SU-DHL-6 (cell line): Measurements from ENCODE around the gene MSS51.

ENCODE experiments used
- H2AFZ ChIP-seq: fragments of 200-600 bp; sonication (generic); 2 replicates; pipeline ENCODE4 v1.6.1; 2014; ENCODE audit warnings: low read depth, mild to moderate bottlenecking, moderate library complexity, mixed read lengths, antibody characterized with exemption, low read length; ENCODE audit not compliant: severe bottlenecking
- H3F3A ChIP-seq: fragments of 200-600 bp; shearing (Covaris generic); 2 replicates; pipeline ENCODE4 v1.6.0; 2016; ENCODE audit warnings: antibody characterized with exemption, mild to moderate bottlenecking; ENCODE audit not compliant: insufficient read depth
- H3K27ac ChIP-seq: fragments of 200-600 bp; sonication (generic); 2 replicates; pipeline ENCODE4 v1.5.1; 2016; ENCODE audit warnings: low read depth, mild to moderate bottlenecking, low read length, moderate library complexity, mixed read lengths
- H3K27me3 ChIP-seq: fragments of 200-600 bp; sonication (generic), shearing (Covaris generic); 2 replicates; pipeline ENCODE4 v1.6.0; 2014; ENCODE audit warnings: mild to moderate bottlenecking, low read length
- H3K36me3 ChIP-seq: fragments of 200-600 bp; sonication (generic); 2 replicates; pipeline ENCODE4 v1.6.1; 2014; ENCODE audit warnings: mild to moderate bottlenecking, low read length, mixed read lengths
- H3K4me2 ChIP-seq: fragments of 300-600, 200-600 bp; shearing (Covaris generic), sonication (generic); 2 replicates; pipeline ENCODE4 v1.6.0; 2014; ENCODE audit warnings: low read length, low read depth, mild to moderate bottlenecking; ENCODE audit not compliant: poor library complexity, severe bottlenecking
- H3K4me3 ChIP-seq: fragments of 200-600 bp; sonication (generic); 2 replicates; pipeline ENCODE4 v1.5.1; 2014; ENCODE audit warnings: antibody characterized with exemption, low read length, mild to moderate bottlenecking, mixed read lengths; ENCODE audit not compliant: insufficient read depth, poor library complexity, severe bottlenecking
- H3K79me2 ChIP-seq: fragments of 200-600 bp; sonication (generic); 2 replicates; pipeline ENCODE4 v1.6.1; 2014; ENCODE audit warnings: mild to moderate bottlenecking, low read length, moderate library complexity; ENCODE audit not compliant: insufficient read depth
- H3K9ac ChIP-seq: fragments of 200-600 bp; sonication (generic); 2 replicates; pipeline ENCODE4 v1.7.0; 2014; ENCODE audit warnings: mild to moderate bottlenecking, low read length
- H3K9me2 ChIP-seq: fragments of 200-600 bp; sonication (generic); replicated peaks from 2 replicates; pipeline ENCODE4 v1.6.1; 2014; ENCODE audit warnings: low read length; ENCODE audit not compliant: insufficient read depth
- H3K9me3 ChIP-seq: fragments of 200-600 bp; sonication (generic); 2 replicates; pipeline ENCODE4 v1.6.1; 2014; ENCODE audit warnings: low read length, mixed read lengths; ENCODE audit not compliant: insufficient read depth
- H4K20me1 ChIP-seq: fragments of 200-600 bp; sonication (generic); 2 replicates; pipeline ENCODE4 v1.6.1; 2014; ENCODE audit warnings: low read depth, mild to moderate bottlenecking, antibody characterized with exemption, low read length, moderate library complexity, mixed read lengths
- CTCF ChIP-seq: fragments of 200-600 bp; sonication (generic); IDR thresholded peaks from one replicate; pipeline ENCODE4 v1.5.1; 2017; ENCODE audit warnings: antibody characterized with exemption, mild to moderate bottlenecking, low read length, moderate library complexity; ENCODE audit not compliant: insufficient read depth, poor library complexity, severe bottlenecking
- EZH2phosphoT487 ChIP-seq: fragments of 200-600 bp; sonication (generic), shearing (Covaris generic); conservative IDR thresholded peaks from 2 replicates; pipeline ENCODE4 v1.6.1; 2018; ENCODE audit warnings: mild to moderate bottlenecking, antibody characterized with exemption, low read length, moderate library complexity, mixed read lengths

Gene MSS51

GRCh38 chr10:73456187-73456890 lies 23.0 kb upstream of the MSS51 start:
- Histone ChIP-seq H3K27ac (no peak overlapping the region), H3K27me3 (no peaks in the 10 kb centered on the region), H3F3A (0 out of 2 replicates have a peak, but pooled peaks cover 9% of the 10 kb centered on the region)

DNA sequence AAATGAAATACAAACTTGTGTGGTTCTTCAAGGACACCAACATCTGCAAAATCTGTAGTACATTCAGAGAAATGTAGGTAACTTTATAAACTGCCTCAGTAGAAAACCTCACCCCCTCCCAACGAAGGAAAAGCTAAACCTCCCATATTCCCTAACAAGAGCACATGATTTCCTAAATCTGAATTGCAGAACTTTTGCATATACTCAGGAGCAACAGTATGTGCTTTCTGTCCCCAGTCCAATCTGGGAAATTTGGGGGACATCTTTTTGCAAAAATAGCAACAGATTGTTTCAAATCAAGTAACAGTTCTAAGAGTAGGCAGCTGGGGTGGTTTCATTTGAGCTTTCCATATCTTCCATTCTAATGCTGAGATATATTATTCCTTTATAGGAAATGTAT lies 15.8 kb upstream of the MSS51 start:
- H3K27me3 ChIP-seq: no peaks in the 10 kb centered on the region
- H3K79me2 ChIP-seq: no peaks in the 10 kb centered on the region
- no peaks in the 10 kb centered on the region for H3K9me2 ChIP-seq
- TF ChIP-seq CTCF (no peak), EZH2phosphoT487 (no peak)
- H3K4me3 ChIP-seq: no peak overlapping the region
- H3K9me3 ChIP-seq: no peaks in the 10 kb centered on the region
- 0 out of 2 replicates have a peak, but pooled peaks cover 8% of the 10 kb centered on the region for H3F3A ChIP-seq
- no peak overlapping the region for H3K27ac ChIP-seq
- no peak overlapping the region for H3K9ac ChIP-seq
- H3K36me3 ChIP-seq: peaks cover 10% of the 10 kb centered on the region; the same call in 1 of the 2 replicates
- H2AFZ ChIP-seq: no peak overlapping the region
- no peak overlapping the region for H3K4me2 ChIP-seq
- no peaks in the 10 kb centered on the region for H4K20me1 ChIP-seq

More at GRCh38 chr10:73456187-73456890, 23.0 kb upstream of the MSS51 start:
- Histone ChIP-seq H2AFZ (no peak overlapping the region), H3K79me2 (no peaks in the 10 kb centered on the region), H4K20me1 (no peaks in the 10 kb centered on the region), H3K4me2 (no peak overlapping the region), H3K9ac (no peak overlapping the region), H3K4me3 (no peak overlapping the region), H3K36me3 (peaks cover 15% of the 10 kb centered on the region; the same call in 1 of the 2 replicates), H3K9me2 (no peaks in the 10 kb centered on the region), H3K9me3 (no peaks in the 10 kb centered on the region)
- TF ChIP-seq CTCF (no peak), EZH2phosphoT487 (no peak)

DNA sequence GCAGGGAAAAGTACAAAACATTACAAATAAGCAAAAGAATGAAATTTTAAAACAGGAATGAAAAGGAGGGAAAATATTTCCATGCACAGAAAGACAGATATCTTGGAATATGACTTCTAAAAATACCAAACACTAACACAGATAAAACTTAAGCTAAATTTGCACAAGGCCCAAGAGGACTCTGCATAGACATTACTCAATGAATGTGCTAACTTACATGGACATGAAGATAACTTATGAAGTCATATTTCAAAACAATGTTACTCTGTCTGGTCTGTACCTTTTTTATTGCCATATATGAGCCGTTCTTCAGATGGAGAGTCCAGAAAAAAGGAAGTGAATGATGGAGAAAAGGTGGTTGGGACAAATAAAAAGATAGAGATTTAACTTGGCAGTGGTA lies 15.0 kb upstream of the MSS51 start:
- Histone ChIP-seq H3K36me3 (peaks cover 6% of the 10 kb centered on the region; the same call in 1 of the 2 replicates), H3K79me2 (no peaks in the 10 kb centered on the region), H2AFZ (no peak overlapping the region), H3K4me2 (no peak overlapping the region), H3K4me3 (no peak overlapping the region), H3F3A (0 out of 2 replicates have a peak, but pooled peaks cover 7% of the 10 kb centered on the region), H3K9me3 (no peaks in the 10 kb centered on the region), H3K27me3 (no peaks in the 10 kb centered on the region), H3K27ac (no peak overlapping the region), H3K9ac (no peak overlapping the region), H3K9me2 (no peaks in the 10 kb centered on the region), H4K20me1 (no peaks in the 10 kb centered on the region)
- TF ChIP-seq EZH2phosphoT487: no peak
- no peak for TF ChIP-seq CTCF
